Stimulated activated CD8-positive, alpha-beta memory T cell treated with anti-CD3 and anti-CD28 coated beads, Interleukin-15, amount 100 ng/mL, for 1 hour (primary cell): ENCODE data around the gene NEMP2.
"Not testable (repeated sequence)": the region's sequence is repeated elsewhere in the genome, so short reads cannot be mapped to it uniquely, and the experiment has no call there.

ENCODE experiments used
- DNase-seq: peaks from one replicate; pipeline ENCODE4 v3.0.0-alpha.2; 2020; ENCODE audit warnings: low read depth

NEMP2 gene

DNA sequence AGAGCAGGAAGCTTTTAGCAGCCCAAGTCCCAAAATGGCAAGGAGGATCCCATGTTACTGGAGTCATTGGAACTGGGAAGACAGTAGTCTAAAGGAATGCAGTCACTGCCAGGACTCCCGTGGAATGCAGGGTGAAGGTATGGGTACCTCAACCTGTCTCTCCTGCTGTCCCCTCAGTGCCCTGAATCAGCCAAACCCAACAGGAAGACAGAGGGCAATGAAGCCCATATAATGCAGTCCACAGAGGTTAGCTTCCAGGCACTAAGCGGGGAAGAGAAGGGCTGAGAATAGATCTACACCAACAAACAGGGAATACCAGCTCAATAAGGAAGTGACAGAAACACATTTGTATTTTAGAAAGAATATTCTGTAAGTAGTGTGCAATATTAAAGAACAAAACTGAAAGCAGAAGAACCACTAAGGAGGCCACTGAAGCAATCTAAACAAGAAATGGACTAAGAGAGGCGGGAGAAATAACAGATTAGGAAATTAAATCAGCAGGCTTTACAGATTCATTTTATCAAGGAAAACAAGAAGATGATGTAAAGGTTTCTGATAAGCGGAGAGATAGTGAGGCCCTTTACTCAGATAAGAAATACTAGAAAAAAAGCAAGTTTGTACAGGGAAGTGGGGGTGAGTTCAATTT lies 8.3 kb downstream of the NEMP2 start:
- DNase-seq = no peak

DNA sequence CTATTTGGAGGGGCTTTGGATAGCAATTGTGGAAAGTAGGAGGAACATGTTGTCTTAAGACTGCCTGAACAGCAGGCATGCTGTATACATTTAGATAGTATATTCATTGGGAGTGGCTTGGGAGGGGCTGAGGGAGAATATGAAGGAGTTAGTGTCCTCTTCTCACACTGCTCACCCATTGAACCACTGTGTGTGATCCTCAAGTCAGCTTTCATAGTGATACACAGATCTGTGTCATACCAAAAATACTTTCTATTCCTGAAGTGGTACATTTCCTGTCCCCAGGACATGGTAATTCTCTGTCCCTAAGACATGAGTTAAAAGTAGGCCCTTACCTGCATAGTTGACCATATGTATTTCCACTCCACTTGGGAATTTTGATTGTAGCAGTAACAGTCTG lies 9.6 kb downstream of the NEMP2 start:
- no peak for DNase-seq

DNA sequence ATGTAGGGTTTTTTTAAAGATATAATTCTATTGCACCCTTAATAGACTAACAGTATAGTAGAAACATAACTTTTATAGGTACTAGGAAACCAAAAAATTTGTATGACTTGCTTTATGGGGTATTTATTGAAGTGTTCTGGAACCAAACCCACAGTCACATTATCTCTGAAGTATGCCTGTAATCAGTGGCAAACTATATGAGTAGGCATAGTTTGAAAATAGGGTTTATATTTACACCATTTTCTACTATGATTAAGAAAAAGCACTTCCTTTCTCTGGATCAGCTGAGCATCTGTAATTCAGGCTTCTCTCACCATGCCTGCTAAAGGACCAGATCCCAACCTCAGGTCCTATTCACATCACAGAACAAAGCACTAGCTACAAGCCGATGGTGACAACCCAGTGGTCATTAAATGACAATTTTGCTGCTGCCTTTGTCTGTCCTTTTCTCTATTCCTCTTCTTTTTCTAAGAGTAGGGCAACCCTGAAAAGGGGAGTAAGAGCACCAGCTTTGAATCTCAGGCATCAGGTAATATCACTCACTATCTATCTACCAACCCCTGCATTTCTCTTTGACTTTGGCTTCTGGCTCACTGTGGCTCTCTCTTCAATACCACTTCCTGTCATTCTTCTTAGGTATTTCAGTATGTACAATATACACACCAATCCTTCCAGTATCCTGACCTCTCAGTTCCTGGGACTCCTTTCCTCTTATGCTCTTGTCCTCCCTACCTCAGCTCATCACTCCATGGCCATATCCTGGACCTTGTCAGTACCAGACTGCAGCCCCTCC lies 14.4 kb downstream of the NEMP2 start:
- no peak for DNase-seq

DNA sequence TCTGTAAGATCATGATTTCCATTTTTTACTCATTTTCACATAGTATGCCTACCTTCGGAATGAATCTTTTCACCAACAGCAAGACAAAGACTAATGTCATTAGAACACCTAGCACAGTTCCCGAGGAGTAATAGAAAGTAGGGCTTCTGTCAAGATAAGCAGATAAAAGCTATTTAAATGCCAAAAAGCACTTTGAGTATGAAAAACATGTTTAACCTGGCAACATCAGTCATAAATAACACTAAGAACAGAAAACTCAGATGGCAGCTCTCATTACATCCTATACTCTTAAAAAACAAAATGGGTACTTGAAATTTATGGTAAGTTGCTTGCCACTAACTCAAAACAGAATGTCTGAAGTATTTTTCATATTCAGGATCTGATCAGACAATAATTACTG lies 17.1 kb downstream of the NEMP2 start:
- DNase-seq = no peak

DNA sequence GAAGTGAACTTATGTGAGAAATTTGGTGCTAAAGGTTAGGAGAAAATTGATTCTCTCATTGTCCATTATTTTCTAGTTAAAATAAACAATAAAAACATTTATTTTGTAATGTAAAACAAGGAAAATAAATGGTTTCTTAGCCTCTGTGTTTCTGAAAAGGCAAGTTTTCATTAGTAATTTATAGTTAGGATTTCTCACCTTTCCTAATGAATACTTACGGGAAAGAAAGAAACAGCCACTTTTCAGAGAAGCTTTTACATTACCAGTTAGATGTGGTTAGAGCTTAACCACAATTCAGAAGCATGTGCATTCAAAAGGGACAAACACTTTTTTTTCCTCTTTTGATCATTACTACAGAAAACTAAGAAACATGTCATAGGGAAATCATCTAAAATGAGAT lies 18.8 kb downstream of the NEMP2 start:
- no peak for DNase-seq

DNA sequence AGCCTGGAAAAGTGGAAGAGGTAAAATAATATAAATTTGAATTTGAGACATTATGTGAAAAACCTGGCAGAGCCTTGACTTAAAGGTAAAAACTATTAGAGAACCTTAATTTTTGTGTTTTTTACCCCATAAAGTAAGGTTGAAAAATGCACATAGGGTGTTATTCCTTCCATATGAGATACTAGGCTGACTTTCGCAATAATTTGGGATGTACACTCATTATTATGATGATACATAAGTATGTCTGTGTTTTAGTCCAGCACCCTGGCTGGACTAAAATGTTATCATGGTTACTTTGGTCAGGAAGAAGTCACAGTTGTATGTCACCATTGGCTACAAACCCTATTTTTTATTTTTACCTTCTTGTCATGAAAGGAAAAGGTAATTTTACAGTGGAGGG lies 19.8 kb downstream of the NEMP2 start:
- DNase-seq = no peak

DNA sequence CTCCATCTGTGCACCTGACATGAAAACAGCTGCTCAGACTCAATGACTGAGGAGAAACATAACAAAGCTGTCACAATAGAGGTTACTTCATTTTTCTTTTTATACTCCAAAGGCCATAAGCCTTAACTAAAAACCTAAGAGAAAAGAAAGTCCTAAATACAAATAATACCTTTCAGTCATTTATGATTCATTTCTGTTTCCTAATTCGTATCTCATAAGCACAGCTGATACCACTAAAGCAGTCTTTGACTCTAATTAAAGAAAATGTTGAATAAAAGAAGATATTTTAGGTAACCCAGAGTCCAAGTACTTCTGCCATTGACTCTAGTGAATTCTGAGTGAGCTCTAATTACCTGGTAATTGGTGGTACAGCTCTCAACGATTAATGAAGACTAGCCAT lies 20.6 kb downstream of the NEMP2 start:
- DNase-seq = no peak

DNA sequence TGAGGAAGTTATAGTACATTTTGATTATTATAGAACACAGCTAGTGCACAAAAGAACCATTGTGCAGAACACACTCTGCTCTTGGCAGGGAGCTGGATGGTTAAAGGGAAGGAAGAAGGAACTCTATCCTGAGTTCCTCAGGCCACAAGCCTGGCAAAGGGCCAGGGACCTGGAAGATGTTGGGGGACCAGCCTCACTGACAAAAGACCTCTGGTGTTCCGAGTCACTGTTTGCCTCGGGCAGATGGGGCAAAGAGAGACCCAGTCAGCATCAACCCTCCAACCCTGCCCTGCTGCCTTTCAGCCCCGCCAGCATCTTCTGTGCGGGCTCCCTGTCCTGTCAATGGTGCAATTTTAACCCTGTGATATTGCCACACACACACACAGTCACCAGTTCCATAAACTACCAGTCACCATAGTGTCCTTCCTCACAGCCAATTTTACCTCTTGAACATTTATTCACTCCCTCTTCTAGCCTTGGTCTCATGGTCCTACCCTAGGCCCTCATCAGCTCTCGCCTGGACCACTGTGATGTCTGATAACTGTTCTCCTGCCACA lies 21.9 kb downstream of the NEMP2 start:
- DNase-seq = no peak

DNA sequence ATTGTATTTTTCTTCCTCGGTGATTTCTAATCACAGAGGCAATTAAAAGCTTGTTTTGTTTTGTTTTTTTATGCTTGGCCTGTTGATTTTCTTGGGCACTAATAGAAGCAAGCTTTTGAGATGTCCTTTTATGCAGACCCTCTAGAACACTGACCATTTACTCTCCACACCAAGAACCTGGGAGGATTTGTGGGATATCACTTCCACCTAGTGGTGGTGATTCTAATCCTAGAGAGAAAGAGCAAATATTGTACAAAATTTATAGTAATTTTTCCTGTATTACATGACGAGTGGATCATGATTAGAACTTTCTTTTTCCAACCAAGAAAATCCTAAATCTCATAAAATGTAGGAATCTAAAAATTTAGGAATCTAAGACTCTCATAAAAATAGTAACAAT lies 23.4 kb downstream of the NEMP2 start:
- no peak for DNase-seq

DNA sequence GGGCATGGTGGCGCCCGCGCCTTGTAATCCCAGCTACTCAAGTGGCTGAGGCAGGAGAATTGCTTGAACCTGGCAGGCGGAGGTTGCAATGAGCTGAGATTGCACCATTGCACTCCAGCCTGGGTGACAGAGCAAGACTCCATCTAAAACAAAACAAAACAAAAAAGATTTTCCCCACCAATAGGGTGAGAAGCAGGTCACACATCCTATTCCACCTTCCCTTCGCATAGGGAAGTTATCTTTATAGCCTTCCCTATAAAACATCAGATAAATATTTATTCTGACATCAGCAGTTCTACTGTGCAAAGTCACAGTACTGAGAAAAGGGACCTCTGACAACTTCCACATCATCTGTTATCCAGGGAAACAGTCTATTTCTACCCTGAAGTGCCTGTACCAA lies 24.6 kb downstream of the NEMP2 start:
- not testable (repeated sequence) for DNase-seq

DNA sequence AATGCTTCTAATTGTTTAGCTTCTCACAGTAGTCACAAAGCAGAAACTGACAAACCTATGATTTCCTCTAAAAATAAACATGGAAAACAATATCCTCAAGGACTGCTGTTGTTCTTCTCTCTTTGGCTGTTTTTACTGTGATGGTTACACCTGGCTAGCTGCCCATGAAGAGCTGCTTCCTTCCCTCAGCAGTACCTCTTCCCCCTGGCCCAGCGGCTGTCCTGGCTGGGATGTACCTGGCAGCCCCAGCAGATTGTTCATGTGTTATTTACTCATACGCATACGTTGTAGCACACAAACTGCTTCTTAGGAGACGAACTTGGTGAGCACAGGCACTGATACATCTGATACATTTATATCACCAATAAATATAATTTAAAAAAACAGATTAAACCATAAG lies 27.4 kb downstream of the NEMP2 start:
- DNase-seq = no peak

DNA sequence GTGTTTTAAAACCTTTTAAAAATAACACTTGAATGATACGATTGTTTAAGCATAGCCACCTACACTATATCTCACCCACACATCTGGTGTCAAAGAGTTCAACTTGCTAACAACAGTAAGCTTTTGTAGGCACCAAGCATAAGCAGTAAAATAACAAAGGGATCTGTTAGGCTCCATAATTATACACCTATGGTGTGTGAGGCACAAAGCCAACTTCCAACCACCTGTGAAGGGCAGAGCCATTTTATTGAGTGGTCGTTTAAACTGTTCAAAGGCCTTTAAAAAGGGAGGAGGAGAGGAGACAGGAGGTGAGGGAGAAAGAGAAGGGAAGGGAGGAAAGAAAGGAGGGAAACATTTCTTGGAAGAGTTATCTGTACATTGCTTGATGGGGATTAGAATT lies 27.9 kb downstream of the NEMP2 start:
- DNase-seq = no peak

DNA sequence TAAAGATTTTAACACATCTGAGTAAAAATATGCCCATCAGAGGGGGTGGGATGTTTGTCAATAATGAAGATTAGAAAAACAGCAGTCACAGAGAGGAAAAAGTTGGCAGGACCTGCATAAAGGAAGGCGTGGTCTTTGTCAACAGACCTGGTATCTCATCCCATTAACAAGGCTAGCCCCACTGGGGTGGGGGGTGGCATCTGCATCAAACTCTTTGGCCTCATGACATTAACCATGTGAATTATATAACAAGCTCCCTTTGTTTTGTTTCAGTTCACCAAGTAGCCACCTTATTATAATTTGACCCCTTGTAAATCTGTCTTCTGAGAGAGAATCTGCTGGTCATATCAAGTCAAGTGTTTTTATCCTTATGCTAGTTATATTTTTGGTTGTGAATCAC lies 28.8 kb downstream of the NEMP2 start:
- no peak for DNase-seq

DNA sequence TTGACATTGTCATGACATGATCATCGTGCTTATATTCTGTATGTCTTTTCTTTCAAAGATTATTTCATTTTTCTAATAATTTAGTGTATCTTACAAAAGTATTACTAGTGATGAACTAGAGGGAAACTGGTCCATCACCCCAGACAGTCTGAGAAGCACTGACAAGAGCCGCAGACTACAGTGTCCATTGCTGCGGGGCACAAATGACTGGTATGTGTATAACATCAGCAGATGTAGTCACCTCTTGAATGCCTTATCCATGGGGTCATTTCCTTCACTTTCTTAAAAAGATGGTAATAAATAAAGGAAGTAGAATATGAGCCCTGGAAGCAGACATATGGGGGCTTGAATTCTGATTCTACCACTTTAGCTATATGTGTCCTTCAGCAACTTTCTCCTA lies 29.6 kb downstream of the NEMP2 start:
- DNase-seq = no peak

DNA sequence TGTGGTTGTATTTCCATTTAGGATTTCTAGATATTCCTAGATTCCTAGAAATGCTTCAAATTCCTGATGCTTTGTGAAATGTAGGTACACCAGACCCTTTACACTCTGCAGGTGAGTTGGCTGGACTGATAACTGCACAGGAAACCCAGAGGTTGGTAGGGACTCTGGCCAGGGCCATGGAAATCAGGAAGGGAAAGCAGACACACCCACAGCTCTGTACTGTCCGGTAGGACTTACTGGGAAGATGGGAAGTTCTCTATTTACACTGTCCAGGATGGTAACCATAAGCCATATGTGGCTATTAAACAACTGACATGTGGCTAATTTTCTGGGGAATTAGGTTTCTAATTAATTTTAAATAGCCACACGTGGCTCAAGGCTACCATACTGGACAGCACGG lies 31.4 kb downstream of the NEMP2 start:
- no peak for DNase-seq

DNA sequence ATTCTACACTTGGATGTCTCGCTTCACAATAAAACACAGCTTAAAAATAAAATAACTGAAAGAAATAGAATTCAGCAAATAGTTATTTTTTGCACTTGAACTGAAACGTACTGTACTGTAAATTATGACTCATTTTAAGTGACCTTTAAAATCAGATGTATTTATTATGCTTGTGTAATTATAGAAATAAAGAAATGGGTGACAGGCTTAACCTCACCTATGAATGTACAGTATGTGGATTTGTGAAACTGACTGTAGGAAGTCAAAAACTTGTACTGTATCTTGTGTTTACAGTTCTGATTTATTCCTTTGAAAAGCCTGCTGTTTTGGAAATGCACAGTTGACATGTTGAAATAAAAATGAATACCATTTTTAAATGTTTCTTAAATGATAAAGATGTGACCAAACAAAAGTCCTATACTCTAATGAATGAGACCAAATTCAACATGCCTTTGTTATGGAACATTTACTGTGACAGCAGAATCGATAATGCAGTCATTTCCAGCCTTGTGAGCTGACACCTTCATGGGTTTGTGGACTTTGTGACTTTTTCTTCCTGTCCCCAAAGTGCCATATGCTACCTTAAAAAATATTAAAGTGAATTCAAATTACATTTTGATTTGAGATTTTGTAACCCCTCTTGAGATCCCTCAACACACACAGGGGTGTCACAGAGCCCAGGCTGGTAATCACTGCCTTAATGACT lies 32.7 kb downstream of the NEMP2 start:
- no peak for DNase-seq

DNA sequence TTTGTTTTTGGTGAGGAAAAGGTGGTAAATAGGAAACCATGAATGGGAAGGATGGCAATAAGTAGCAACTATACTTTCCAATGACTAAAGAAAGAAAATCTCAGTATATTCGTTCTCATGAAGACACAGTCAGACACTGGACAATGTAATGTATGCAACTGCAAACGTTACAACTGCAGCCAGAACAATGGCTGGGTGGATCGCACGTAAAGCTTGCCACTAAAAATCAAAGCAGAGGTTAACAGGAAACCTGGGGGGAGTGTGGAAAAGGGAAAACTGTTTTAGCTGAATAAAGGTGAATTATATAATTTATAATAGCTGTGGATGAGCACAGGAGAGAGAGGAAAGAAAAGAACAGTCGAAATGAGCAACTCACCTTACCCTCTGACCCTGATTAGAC lies 33.3 kb downstream of the NEMP2 start:
- no peak for DNase-seq

DNA sequence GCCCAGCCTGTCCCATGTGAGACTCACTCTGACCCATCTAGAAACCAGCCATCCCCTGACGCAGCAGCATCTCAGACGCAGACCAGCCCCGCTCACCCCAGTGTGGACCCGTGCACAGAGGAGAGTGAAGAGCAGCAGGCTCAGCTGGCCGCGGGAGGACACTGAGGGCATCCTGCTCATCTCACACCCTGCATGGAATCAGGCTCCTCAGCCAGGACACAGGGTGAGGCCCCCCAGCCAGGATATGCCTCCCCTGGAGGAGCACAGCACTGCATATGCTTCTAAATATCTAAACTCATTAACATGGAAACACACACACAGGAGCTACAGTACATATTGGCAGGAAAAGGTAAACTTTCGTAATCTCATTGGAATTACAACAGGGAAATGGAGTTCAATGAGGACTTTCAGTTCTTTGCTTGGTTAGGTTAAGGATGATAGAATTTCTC lies 34.4 kb downstream of the NEMP2 start:
- no peak for DNase-seq

DNA sequence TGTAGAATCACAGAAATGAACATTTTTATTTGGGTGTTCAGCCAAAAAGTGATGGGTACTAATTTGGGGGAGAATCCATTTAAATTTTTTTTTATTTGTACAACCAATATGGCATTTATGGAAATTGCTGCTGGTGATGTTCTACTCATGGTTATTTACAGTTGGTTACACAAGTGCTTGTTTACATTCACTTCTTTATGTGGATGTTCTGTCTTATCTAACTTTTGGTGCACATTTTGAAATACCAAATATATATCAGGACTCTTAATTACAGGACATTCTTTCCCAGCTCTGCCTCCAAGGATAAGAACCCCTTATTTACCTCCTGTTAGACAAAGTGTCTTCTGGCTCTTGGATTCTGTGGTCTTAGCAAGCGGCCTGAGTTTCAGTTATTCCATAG lies 35.2 kb downstream of the NEMP2 start:
- no peak for DNase-seq

DNA sequence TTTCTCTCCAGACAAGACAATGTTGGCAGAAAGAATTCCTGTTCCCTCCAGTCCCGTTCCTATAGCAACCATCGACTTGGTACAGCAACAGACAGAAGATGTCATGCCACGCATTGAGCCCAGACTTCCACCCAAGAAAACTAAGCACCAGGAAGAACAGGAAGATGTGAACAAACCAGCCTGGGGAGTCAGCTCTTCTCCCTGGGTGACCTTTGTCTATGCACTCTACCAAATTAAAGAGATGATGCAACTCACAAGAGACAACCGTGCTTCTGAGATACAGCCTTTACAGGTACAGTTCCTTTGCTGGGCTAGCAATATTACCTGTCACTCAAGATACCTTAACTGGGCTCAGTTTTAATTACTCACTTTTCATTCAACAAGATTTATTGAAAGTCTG lies 37.1 kb downstream of the NEMP2 start:
- DNase-seq = no peak

DNA sequence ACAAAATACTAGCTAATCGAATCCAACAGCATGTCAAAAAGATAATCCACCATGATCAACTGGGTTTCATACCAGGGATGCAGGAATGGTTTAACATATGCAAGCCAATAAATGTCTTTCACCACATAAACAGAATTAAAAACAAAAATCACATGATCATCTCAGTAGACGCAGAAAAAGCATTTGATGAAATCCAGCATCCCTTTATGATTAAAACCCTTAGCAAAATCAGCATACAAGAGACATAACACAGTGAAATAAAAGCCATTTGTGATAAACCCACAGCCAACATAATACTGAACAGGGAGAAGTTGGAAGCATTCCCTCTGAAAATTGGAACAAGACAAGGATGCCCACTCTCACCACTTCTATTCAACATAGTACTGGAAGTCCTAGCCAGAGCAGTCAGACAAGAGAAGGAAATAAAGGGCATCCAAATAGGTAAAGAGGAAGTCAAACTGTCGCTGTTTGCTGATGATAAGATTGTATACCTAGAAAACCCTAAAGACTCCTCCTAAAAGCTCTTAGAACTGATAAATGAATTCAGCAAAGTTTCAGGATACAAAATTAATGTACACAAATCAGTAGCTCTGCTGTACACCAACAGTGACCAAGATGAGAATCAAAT lies 39.8 kb downstream of the NEMP2 start:
- DNase-seq = not testable (repeated sequence)

DNA sequence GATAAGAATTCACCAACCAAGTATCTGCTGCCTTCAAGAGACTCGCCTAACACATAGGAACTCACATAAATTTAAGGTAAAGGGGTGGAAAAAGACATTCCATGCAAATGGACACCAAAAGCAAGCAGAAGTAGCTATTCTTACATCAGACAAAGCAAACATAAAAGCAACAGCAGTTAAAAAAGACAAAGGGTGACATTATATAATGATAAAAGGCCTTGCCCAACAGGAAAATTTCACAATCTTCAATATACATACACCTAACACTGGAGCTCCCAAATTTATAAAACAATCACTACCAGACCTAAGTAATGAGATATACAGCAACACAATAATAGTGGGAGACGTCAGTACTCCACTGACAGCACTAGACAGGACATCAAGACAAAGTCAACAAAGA lies 41.4 kb downstream of the NEMP2 start:
- DNase-seq = no peak

DNA sequence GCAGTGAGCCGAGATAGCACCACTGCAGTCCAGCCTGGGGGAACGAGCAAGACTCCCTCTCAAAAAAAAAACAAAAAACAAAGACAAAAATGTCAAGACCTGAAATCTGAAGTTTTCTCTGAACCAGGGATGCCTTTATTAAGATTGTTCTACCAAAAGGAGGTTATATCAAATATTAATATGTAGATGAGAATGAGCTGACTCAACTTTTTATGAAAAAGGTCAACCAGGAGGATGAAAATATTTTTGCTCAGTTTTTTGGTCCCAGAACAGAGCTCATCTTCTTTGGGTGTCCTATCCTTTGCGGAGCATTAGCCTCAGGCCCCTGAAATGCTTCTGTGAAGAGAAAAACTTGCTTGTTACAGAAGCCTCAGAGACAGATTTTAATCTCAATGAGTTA lies 44.0 kb downstream of the NEMP2 start:
- DNase-seq = no peak
